ENCODE results near the gene TNS1. TPM values are rescaled to one million over a fixed set of nuclear protein-coding genes. Genes with fewer than 3 reads are reported as not detected.

TNS1 gene
- total and polyA plus RNA-seq, 10 of the 15 experiments (the other 5 are each of a cell fraction or from before 2014, with no cell fraction given): 0.05 to 0.44 TPM; not detected in 8

DNA sequence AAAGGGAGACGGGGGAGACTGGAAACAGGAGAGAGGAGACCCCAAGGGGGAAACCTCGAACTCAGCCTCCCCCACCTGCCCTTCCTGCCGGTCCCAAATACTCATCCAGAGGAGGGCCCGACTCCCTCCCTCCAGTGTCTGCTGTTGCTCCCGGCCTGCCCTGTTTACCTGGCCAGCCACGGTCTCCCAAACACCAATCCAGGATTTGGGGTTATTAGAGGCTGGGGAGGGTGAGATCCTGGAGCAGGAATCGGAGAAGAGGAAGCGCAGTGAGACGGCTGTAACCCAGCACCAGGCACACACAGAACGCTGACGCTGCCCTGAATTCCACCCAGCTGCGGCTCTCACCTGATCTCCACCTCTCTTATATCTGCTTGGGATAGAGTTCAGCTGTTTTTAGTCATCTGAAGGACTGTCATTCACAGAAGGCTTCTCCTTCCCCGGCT lies 213.0 kb downstream of the TNS1 start:
- H3K9me3 ChIP-seq (replicated peaks; ENCODE audit: control insufficient read depth, insufficient read depth, low read length): no peaks in the 10 kb centered on the region
- intact Hi-C loops (cut with micrococcal nuclease; ENCODE audit: unreplicated experiment) (loop anchor here (1.0 kb wide), 2 partner anchors 97 to 199 kb away; no protein-coding TSS in a partner anchor), in situ Hi-C loops (cut with MboI) (loop anchor here (5.0 kb wide), 3 partner anchors 98 to 278 kb away; partner anchors contain the start of gene RUFY4)
- peak overlapping the region; percentile 9 for H3K9ac ChIP-seq (ENCODE audit: control insufficient read depth, insufficient read depth, low read length)
- peak overlapping the region; percentile 78 for H3K4me2 ChIP-seq (ENCODE audit: control insufficient read depth, insufficient read depth)
- WGBS (ENCODE audit: insufficient coverage, insufficient replicate concordance, low lambda C conversion rate, missing lambda C conversion rate): 23% methylated on average over 13 of the region's 13 CpGs
- peak overlapping the region; percentile 63 for H3K4me3 ChIP-seq
- ATAC-seq: no peak
- H3K4me1 ChIP-seq (ENCODE audit: control insufficient read depth, insufficient read depth, low read length): peaks cover 3% of the 10 kb centered on the region; the same call in 1 of the 2 replicates
- no peaks in the 10 kb centered on the region for H3K79me2 ChIP-seq (ENCODE audit: control insufficient read depth, insufficient read depth, low read length)
- POLR2A ChIA-PET: no interaction called here
- RAD21 ChIA-PET (ENCODE audit: unreplicated experiment): interaction anchor here (0.6 to 4.6 kb wide), 4 partner anchors 96 to 279 kb away, joined by 3 to 24 read pairs (median 3); partner anchors contain the start of gene RUFY4
- SMC1A ChIA-PET (ENCODE audit: uncharacterized antibody, unreplicated experiment): interaction anchor here (0.6 to 4.6 kb wide), 4 partner anchors 14 to 200 kb away, joined by 3 to 30 read pairs (median 3); no protein-coding TSS in a partner anchor
- CTCF ChIA-PET: interaction anchor here (0.6 to 9.0 kb wide), 34 partner anchors 10 to 336 kb away, joined by 3 to 86 read pairs (median 4); partner anchors contain the start of genes CXCR2 and RUFY4
- H2AFZ ChIP-seq (ENCODE audit: control insufficient read depth, low read depth, low read length): peak overlapping the region; percentile 92
- TF ChIP-seq HDAC6 (IDR thresholded peaks at IDR 0.05; ENCODE audit: unreplicated experiment) (no peak), CHD1 (IDR thresholded peaks at IDR 0.05; ENCODE audit: low read depth, low read length) (no peak)
- FAIRE-seq: no peak
- no peak for DNase-seq (ENCODE audit: low read depth, low spot score)
- BruUV-seq (replicated peaks): no TSS peak
- no peaks in the 10 kb centered on the region for H4K20me1 ChIP-seq (ENCODE audit: control insufficient read depth, insufficient read depth)
- H3K27ac ChIP-seq (ENCODE audit: control insufficient read depth, insufficient read depth): no peak overlapping the region
- no peaks in the 10 kb centered on the region for H3K36me3 ChIP-seq (ENCODE audit: control insufficient read depth in 2 of 2, insufficient read depth in 2 of 2, low read length in 1 of 2)
- no peaks in the 10 kb centered on the region for H3K27me3 ChIP-seq (replicated peaks in 1 of 2; ENCODE audit: control insufficient read depth in 2 of 2, insufficient read depth in 2 of 2, low read length in 1 of 2)

GRCh38 chr2:217789003-217789735 lies 213.6 kb downstream of the TNS1 start:
- RAD21 ChIA-PET (ENCODE audit: unreplicated experiment): interaction anchor here (0.6 to 4.6 kb wide), 7 partner anchors 97 to 292 kb away, joined by 3 to 24 read pairs (median 3); partner anchors contain the start of gene RUFY4
- 21% methylated on average over 14 of the region's 15 CpGs for WGBS (ENCODE audit: insufficient coverage, insufficient replicate concordance, low lambda C conversion rate, missing lambda C conversion rate)
- H2AFZ ChIP-seq (ENCODE audit: control insufficient read depth, low read depth, low read length): peak overlapping the region; percentile 92
- 0 out of 2 replicates have a peak, but pooled peaks have one; percentile 60 for TF ChIP-seq STAT1 (conservative IDR thresholded peaks at IDR 0.05)
- TF ChIP-seq CBFB (IDR thresholded peaks at IDR 0.05; ENCODE audit: low read depth): peak; percentile 88; the same call in 1 of the 2 replicates
- peak; percentile 89 for TF ChIP-seq RAD21 (IDR thresholded peaks at IDR 0.05; ENCODE audit: insufficient read depth, low read depth, low read length)
- TF ChIP-seq BMI1 (IDR thresholded peaks at IDR 0.05; ENCODE audit: borderline replicate concordance): no peak
- TF ChIP-seq SMC3 (IDR thresholded peaks at IDR 0.05; ENCODE audit: borderline replicate concordance, low read length): peak; percentile 67
- TF ChIP-seq GABPA (IDR thresholded peaks at IDR 0.05; ENCODE audit: low read depth): no peak
- peak in 1 of 2 experiments; percentile 46; a peak in 1 of 4 replicates for TF ChIP-seq SRF (IDR thresholded peaks at IDR 0.05; ENCODE audit: low read depth in 2 of 2, low read length in 2 of 2)
- peak; percentile 94 to 97 (median 96) for TF ChIP-seq CTCF (IDR thresholded peaks at IDR 0.05 in 2 of 3, conservative IDR thresholded peaks at IDR 0.05 in 1 of 3; ENCODE audit: control insufficient read depth in 2 of 3, extremely low read depth in 1 of 3, insufficient read depth in 1 of 3, low read depth in 3 of 3, low read length in 3 of 3)
- no peak for TF ChIP-seq ATF2 (IDR thresholded peaks at IDR 0.05; ENCODE audit: low read length)

More at GRCh38 chr2:217789003-217789735, 213.6 kb downstream of the TNS1 start:
- Histone ChIP-seq H3K4me3 (peak overlapping the region; percentile 63), H3K4me2 (ENCODE audit: control insufficient read depth, insufficient read depth) (peak overlapping the region; percentile 78), H3K36me3 (ENCODE audit: control insufficient read depth in 2 of 2, insufficient read depth in 2 of 2, low read length in 1 of 2) (no peaks in the 10 kb centered on the region), H3K9ac (ENCODE audit: control insufficient read depth, insufficient read depth, low read length) (peak overlapping the region; percentile 9), H4K20me1 (ENCODE audit: control insufficient read depth, insufficient read depth) (no peaks in the 10 kb centered on the region), H3K9me3 (replicated peaks; ENCODE audit: control insufficient read depth, insufficient read depth, low read length) (no peaks in the 10 kb centered on the region), H3K27me3 (replicated peaks in 1 of 2; ENCODE audit: control insufficient read depth in 2 of 2, insufficient read depth in 2 of 2, low read length in 1 of 2) (no peaks in the 10 kb centered on the region), H3K79me2 (ENCODE audit: control insufficient read depth, insufficient read depth, low read length) (no peaks in the 10 kb centered on the region), H3K4me1 (ENCODE audit: control insufficient read depth, insufficient read depth, low read length) (peaks cover 3% of the 10 kb centered on the region; the same call in 1 of the 2 replicates), H3K27ac (ENCODE audit: control insufficient read depth, insufficient read depth) (no peak overlapping the region)
- DNase-seq (ENCODE audit: low read depth, low spot score): no peak
- in situ Hi-C loops (cut with MboI) (no loop called here), intact Hi-C loops (cut with micrococcal nuclease; ENCODE audit: unreplicated experiment) (loop anchor here (1.0 kb wide), 2 partner anchors 97 to 199 kb away; no protein-coding TSS in a partner anchor)
- peak; percentile 79 for ATAC-seq
- POLR2A ChIA-PET: no interaction called here
- SMC1A ChIA-PET (ENCODE audit: uncharacterized antibody, unreplicated experiment): interaction anchor here (0.8 to 4.6 kb wide), 5 partner anchors 10 to 280 kb away, joined by 3 to 30 read pairs (median 3); partner anchors contain the start of gene RUFY4
- CTCF ChIA-PET: interaction anchor here (0.6 to 9.0 kb wide), 35 partner anchors 10 to 337 kb away, joined by 3 to 86 read pairs (median 4); partner anchors contain the start of genes CXCR2 and RUFY4
- FAIRE-seq: peak; percentile 72
- no TSS peak for BruUV-seq (replicated peaks)
